Osteoblast (primary cell): ENCODE measurements around the gene CCDC3. TPM values are rescaled to one million over a fixed set of nuclear protein-coding genes. Genes with fewer than 3 reads are reported as not detected.

ENCODE experiments used
- DNase-seq: peaks from one replicate; pipeline ENCODE4 v3.0.0; 2011; ENCODE audit warnings: low spot score, mixed read lengths; ENCODE audit not compliant: insufficient read length; ENCODE audit errors: missing footprints
- H2AFZ ChIP-seq: 2 replicates; pipeline ENCODE4 v1.6.0; 2011; ENCODE audit warnings: mild to moderate bottlenecking, low read length
- H3K27ac ChIP-seq: 2 replicates; pipeline ENCODE4 v1.5.1; 2011; ENCODE audit warnings: mild to moderate bottlenecking, low read depth, low read length, moderate library complexity
- H3K27me3 ChIP-seq: 2 replicates; pipeline ENCODE4 v1.6.0; 2012; ENCODE audit warnings: mild to moderate bottlenecking, control low read depth, inconsistent platforms, low read length, moderate library complexity; ENCODE audit not compliant: insufficient read depth
- H3K36me3 ChIP-seq: 2 replicates; pipeline ENCODE4 v1.5.1; 2011; ENCODE audit warnings: mild to moderate bottlenecking, low read length, control low read depth, moderate library complexity; ENCODE audit not compliant: insufficient read depth
- H3K4me1 ChIP-seq: 2 replicates; pipeline ENCODE4 v1.5.1; 2011; ENCODE audit warnings: mild to moderate bottlenecking, low read length, control low read depth, moderate library complexity; ENCODE audit not compliant: insufficient read depth
- H3K4me2 ChIP-seq: 2 replicates; pipeline ENCODE4 v1.6.0; 2011; ENCODE audit warnings: mild to moderate bottlenecking, low read length; ENCODE audit not compliant: insufficient read depth
- H3K4me3 ChIP-seq: fragments of 200-600 bp; sonication (generic); 3 replicates; pipeline ENCODE4 v1.5.1; 2012; ENCODE audit warnings: mild to moderate bottlenecking, low read length, inconsistent platforms; ENCODE audit not compliant: insufficient read depth
- H3K79me2 ChIP-seq: 2 replicates; pipeline ENCODE4 v1.6.0; 2012; ENCODE audit warnings: mild to moderate bottlenecking, low read length, control low read depth, inconsistent platforms; ENCODE audit not compliant: insufficient read depth
- H3K9me3 ChIP-seq: 2 replicates; pipeline ENCODE4 v1.5.1; 2011; ENCODE audit warnings: low read depth, low read length, control low read depth
- H4K20me1 ChIP-seq: 2 replicates; pipeline ENCODE4 v1.6.0; 2012; ENCODE audit warnings: mild to moderate bottlenecking, low read length, control low read depth; ENCODE audit not compliant: insufficient read depth
- total RNA-seq: library from RNA; depleted of rRNA; stranded (reverse); fragments of >200 nt; gene quantifications from 2 replicates; pipeline ENCODE4 v1.2.3, GENCODE V29; 2012
- TF ChIP-seq, protein P1 (sequence below): IDR thresholded peaks from 2 replicates; pipeline ENCODE4 v1.5.1; 2011; ENCODE audit warnings: mild to moderate bottlenecking, low read depth, low read length, moderate library complexity; ENCODE audit errors: extremely low read depth

Gene CCDC3
- total RNA-seq, 1 donor, result 0.72 TPM

DNA sequence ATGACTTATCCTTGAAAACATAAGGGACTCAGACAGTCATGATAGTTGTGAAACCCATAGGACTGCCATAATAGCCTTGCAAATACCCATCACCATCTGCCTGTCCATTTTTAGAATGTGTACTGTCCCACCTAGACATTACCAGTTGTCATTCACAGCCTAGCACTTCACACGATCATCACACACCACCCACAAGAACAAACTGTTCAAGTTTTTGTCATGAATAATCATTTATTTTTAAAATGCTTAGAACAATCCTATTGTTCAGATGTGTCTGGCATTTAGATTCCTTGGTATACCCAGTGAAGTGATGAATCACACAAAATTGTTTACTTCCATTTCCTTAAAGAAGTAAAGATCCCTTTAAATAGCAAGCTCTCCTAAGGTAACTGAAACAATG is 46.6 kb downstream of the CCDC3 start:
- Histone ChIP-seq H3K9me3 (no peaks in the 10 kb centered on the region), H2AFZ (no peak overlapping the region), H4K20me1 (no peaks in the 10 kb centered on the region), H3K27me3 (no peaks in the 10 kb centered on the region), H3K4me1 (no peaks in the 10 kb centered on the region), H3K27ac (no peak overlapping the region), H3K4me3 (no peak overlapping the region), H3K79me2 (no peaks in the 10 kb centered on the region), H3K4me2 (no peak overlapping the region), H3K36me3 (no peaks in the 10 kb centered on the region)
- TF ChIP-seq, protein P1, sequence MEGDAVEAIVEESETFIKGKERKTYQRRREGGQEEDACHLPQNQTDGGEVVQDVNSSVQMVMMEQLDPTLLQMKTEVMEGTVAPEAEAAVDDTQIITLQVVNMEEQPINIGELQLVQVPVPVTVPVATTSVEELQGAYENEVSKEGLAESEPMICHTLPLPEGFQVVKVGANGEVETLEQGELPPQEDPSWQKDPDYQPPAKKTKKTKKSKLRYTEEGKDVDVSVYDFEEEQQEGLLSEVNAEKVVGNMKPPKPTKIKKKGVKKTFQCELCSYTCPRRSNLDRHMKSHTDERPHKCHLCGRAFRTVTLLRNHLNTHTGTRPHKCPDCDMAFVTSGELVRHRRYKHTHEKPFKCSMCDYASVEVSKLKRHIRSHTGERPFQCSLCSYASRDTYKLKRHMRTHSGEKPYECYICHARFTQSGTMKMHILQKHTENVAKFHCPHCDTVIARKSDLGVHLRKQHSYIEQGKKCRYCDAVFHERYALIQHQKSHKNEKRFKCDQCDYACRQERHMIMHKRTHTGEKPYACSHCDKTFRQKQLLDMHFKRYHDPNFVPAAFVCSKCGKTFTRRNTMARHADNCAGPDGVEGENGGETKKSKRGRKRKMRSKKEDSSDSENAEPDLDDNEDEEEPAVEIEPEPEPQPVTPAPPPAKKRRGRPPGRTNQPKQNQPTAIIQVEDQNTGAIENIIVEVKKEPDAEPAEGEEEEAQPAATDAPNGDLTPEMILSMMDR, result no peak
- no peak for DNase-seq

- H3K27ac ChIP-seq, result no peak overlapping the region
- H2AFZ ChIP-seq, result no peak overlapping the region
- H3K9me3 ChIP-seq, result no peaks in the 10 kb centered on the region
- no peak for DNase-seq
- H3K4me1 ChIP-seq, result no peaks in the 10 kb centered on the region
- H3K36me3 ChIP-seq, result no peaks in the 10 kb centered on the region
- no peaks in the 10 kb centered on the region for H3K27me3 ChIP-seq
- H3K4me2 ChIP-seq, result no peak overlapping the region
- H4K20me1 ChIP-seq, result no peaks in the 10 kb centered on the region
- H3K79me2 ChIP-seq, result no peaks in the 10 kb centered on the region
- TF ChIP-seq, protein P1, result no peak
- H3K4me3 ChIP-seq, result no peak overlapping the region
These were observed 50.9 kb downstream of the CCDC3 start for GRCh38 chr10:12950583-12951128.

DNA sequence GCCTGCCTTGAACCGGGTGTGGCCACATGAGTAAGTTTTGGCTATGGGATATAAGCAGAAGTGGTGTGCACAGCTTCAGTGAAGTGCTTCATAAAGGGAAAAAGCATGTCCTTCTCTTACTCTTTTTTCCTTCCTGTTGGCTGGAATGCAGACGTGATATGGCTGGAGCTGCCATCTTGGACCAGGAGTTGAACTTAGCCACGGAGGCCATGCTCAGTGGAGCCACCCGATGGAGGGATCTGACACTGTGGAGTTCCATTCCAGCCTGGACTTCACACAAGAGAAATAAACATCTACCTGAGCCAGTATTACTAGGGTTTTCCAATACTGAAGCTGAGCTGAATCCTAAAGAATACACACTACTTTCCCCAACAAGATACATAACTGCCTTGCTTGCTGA is 52.3 kb downstream of the CCDC3 start:
- H3K79me2 ChIP-seq, result no peaks in the 10 kb centered on the region
- H3K4me1 ChIP-seq, result no peaks in the 10 kb centered on the region
- TF ChIP-seq, protein P1, result no peak
- H3K4me3 ChIP-seq, result no peak overlapping the region
- H3K4me2 ChIP-seq, result no peak overlapping the region
- no peak overlapping the region for H2AFZ ChIP-seq
- H3K9me3 ChIP-seq, result no peaks in the 10 kb centered on the region
- no peaks in the 10 kb centered on the region for H3K36me3 ChIP-seq
- DNase-seq, result no peak
- no peaks in the 10 kb centered on the region for H3K27me3 ChIP-seq
- H4K20me1 ChIP-seq, result no peaks in the 10 kb centered on the region
- H3K27ac ChIP-seq, result no peak overlapping the region

GRCh38 chr10:12947741-12948140 is 53.8 kb downstream of the CCDC3 start:
- Histone ChIP-seq H2AFZ (no peak overlapping the region), H3K79me2 (no peaks in the 10 kb centered on the region), H3K27ac (no peak overlapping the region), H3K27me3 (no peaks in the 10 kb centered on the region), H3K36me3 (no peaks in the 10 kb centered on the region), H3K4me1 (no peaks in the 10 kb centered on the region), H3K4me3 (no peak overlapping the region), H3K9me3 (no peaks in the 10 kb centered on the region), H3K4me2 (no peak overlapping the region), H4K20me1 (no peaks in the 10 kb centered on the region)
- no peak for DNase-seq
- TF ChIP-seq, protein P1, result no peak
